Endothelial cell (in vitro differentiated cells): ENCODE measurements around the gene BLVRB. TPM values are rescaled to one million over a fixed set of nuclear protein-coding genes. Genes with fewer than 3 reads are reported as not detected.
"Not testable (repeated sequence)": the region's sequence is repeated elsewhere in the genome, so short reads cannot be mapped to it uniquely, and the experiment has no call there.

Experiments used
- DNase-seq: peaks from one replicate; pipeline ENCODE4 v3.0.0; 2021; ENCODE audit warnings: low spot score
- H3K27ac Mint-ChIP-seq: one replicate; pipeline ENCODE4 v1.8.0; 2021; ENCODE audit warnings: mixed read lengths, inconsistent platforms; ENCODE audit not compliant: unreplicated experiment
- H3K27me3 Mint-ChIP-seq: one replicate; pipeline ENCODE4 v1.8.0; 2021; ENCODE audit warnings: mild to moderate bottlenecking, moderate library complexity, mixed read lengths, inconsistent platforms; ENCODE audit not compliant: unreplicated experiment
- H3K36me3 Mint-ChIP-seq: one replicate; pipeline ENCODE4 v1.8.0; 2021; ENCODE audit warnings: mild to moderate bottlenecking, low read depth, mixed read lengths, inconsistent platforms; ENCODE audit not compliant: unreplicated experiment
- H3K4me1 Mint-ChIP-seq: one replicate; pipeline ENCODE4 v1.8.0; 2021; ENCODE audit warnings: mild to moderate bottlenecking, mixed read lengths, inconsistent platforms; ENCODE audit not compliant: unreplicated experiment
- H3K4me3 Mint-ChIP-seq: one replicate; pipeline ENCODE4 v1.8.0; 2021; ENCODE audit warnings: mild to moderate bottlenecking, mixed read lengths, inconsistent platforms; ENCODE audit not compliant: unreplicated experiment
- H3K9me3 Mint-ChIP-seq: one replicate; pipeline ENCODE4 v1.8.0; 2021; ENCODE audit warnings: mixed read lengths, inconsistent platforms; ENCODE audit not compliant: unreplicated experiment
- total RNA-seq: library from RNA; stranded (reverse); fragmentation: NEBNext Ultra II Directional; extraction: Animal tissue kit (Norgen Biotek cat#: 25700); gene quantifications from one replicate; pipeline ENCODE4 v1.2.1, GENCODE V29; 2021; ENCODE audit not compliant: unreplicated experiment
- TF ChIP-seq, protein P1 (sequence below): fragments of 200-600 bp; sonication (generic); IDR thresholded peaks from one replicate; pipeline ENCODE4 v1.5.0; 2021; ENCODE audit warnings: antibody characterized with exemption; ENCODE audit not compliant: unreplicated experiment

Gene BLVRB
- total RNA-seq, 1 donor from 2014 or later: 17.5 TPM

- DNase-seq: no peak
- H3K36me3 Mint-ChIP-seq: peaks cover 13% of the 10 kb centered on the region
- H3K4me1 Mint-ChIP-seq: no peaks in the 10 kb centered on the region
- peaks cover 8% of the 10 kb centered on the region for H3K27me3 Mint-ChIP-seq
- no peak overlapping the region for H3K4me3 Mint-ChIP-seq
- TF ChIP-seq, protein P1, sequence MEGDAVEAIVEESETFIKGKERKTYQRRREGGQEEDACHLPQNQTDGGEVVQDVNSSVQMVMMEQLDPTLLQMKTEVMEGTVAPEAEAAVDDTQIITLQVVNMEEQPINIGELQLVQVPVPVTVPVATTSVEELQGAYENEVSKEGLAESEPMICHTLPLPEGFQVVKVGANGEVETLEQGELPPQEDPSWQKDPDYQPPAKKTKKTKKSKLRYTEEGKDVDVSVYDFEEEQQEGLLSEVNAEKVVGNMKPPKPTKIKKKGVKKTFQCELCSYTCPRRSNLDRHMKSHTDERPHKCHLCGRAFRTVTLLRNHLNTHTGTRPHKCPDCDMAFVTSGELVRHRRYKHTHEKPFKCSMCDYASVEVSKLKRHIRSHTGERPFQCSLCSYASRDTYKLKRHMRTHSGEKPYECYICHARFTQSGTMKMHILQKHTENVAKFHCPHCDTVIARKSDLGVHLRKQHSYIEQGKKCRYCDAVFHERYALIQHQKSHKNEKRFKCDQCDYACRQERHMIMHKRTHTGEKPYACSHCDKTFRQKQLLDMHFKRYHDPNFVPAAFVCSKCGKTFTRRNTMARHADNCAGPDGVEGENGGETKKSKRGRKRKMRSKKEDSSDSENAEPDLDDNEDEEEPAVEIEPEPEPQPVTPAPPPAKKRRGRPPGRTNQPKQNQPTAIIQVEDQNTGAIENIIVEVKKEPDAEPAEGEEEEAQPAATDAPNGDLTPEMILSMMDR: no peak
- H3K9me3 Mint-ChIP-seq: no peaks in the 10 kb centered on the region
- H3K27ac Mint-ChIP-seq: no peak overlapping the region
These were observed 40.6 kb upstream of the BLVRB start for GRCh38 chr19:40506099-40506498.

DNA sequence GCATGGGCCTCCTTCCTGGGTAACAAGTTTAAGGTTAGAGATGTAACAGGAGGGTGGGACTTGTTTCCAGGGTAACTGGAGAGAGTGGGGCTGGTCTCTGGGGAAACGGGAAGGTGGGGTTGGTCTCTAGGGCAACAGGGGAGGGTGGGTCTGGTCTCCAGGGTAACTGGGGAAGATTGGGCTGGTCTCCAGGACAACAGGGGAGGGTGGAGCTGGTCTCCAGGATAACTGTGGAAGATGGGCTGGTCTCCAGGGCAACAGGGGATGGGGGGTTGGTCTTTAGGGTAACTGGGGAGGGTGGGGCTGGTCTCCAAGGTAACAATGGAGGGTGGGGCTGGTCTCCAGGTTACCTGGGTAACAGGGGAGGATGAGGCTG is 37.8 kb upstream of the BLVRB start:
- Mint-ChIP-seq H3K9me3 (no peaks in the 10 kb centered on the region), H3K36me3 (peaks cover 13% of the 10 kb centered on the region), H3K4me1 (no peaks in the 10 kb centered on the region), H3K4me3 (no peak overlapping the region), H3K27ac (no peak overlapping the region), H3K27me3 (peaks cover 8% of the 10 kb centered on the region)
- no peak for DNase-seq
- TF ChIP-seq, protein P1: no peak

- Mint-ChIP-seq H3K4me1 (no peaks in the 10 kb centered on the region), H3K27me3 (peaks cover 12% of the 10 kb centered on the region), H3K27ac (no peak overlapping the region), H3K36me3 (peaks cover 13% of the 10 kb centered on the region), H3K9me3 (no peaks in the 10 kb centered on the region), H3K4me3 (no peak overlapping the region)
- no peak for DNase-seq
- TF ChIP-seq, protein P1: no peak
These were observed 37.2 kb upstream of the BLVRB start for GRCh38 chr19:40502647-40503319.

- DNase-seq: no peak
- Mint-ChIP-seq H3K4me3 (no peak overlapping the region), H3K36me3 (peaks cover 13% of the 10 kb centered on the region), H3K4me1 (no peaks in the 10 kb centered on the region), H3K9me3 (no peaks in the 10 kb centered on the region), H3K27me3 (peaks cover 14% of the 10 kb centered on the region), H3K27ac (no peak overlapping the region)
- TF ChIP-seq, protein P1: no peak
These were observed 36.5 kb upstream of the BLVRB start for GRCh38 chr19:40502081-40502480.

DNA sequence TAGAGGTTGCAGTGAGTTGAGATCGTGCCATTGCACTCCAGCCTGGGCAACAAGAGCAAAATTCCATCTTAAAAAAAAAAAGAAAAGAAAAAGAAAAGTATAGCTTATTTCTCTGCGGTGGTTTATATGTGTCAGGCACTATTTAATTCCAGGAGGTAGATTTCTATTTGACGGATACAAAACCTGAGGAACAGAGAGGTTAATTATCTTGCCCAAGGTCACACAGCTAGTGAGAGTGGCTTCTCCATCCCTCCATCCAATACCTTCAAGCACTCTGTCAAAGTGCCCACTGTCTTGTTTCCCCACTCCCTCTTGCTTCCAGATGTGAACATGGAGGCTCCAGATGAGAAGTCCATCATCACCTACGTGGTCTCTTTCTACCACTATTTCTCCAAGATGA is 36.1 kb upstream of the BLVRB start:
- Mint-ChIP-seq H3K27me3 (peaks cover 14% of the 10 kb centered on the region), H3K27ac (no peak overlapping the region), H3K4me3 (no peak overlapping the region), H3K4me1 (no peaks in the 10 kb centered on the region), H3K9me3 (no peaks in the 10 kb centered on the region), H3K36me3 (peaks cover 13% of the 10 kb centered on the region)
- DNase-seq: no peak
- TF ChIP-seq, protein P1: no peak

DNA sequence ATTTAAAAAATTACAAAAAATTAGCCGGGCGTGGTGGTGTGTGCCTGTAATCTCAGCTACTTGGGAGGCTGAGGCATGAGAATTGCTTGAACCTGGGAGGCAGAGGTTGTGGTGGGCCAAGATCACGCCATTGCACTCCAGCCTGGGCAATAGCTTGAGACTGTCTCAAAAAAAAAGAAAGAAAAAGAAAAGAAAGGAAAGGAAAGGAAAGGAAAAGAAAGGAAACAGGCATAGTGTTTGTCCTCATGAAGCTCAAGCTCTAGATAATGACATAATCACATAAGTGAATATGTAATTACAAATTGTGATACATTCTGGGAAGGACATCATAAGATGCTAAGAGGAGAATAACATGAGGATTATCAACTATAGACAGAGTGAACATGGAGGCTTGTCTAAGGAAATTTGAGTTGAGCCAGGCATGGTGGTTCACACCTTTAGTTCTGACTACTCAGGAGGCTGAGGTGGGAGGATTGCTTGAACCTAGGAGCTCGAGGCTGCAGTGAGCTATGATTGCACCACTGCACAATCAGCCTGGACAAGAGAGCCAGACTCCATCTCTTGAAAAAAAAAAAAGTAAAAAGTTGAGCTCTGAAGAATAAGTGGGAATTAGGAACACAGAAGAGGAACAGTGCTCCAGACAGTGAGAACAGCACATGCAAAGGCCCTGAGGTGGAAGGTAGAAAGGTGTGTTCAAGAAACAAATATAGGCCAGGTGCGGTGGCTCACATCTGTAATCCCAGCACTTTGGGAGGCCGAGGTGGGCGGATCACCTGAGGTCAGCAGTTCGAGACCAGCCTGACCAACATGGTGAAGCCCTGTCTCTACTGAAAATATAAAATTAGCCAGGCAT is 35.4 kb upstream of the BLVRB start:
- H3K27me3 Mint-ChIP-seq: peaks cover 14% of the 10 kb centered on the region
- H3K4me1 Mint-ChIP-seq, DNase-seq, H3K9me3 Mint-ChIP-seq, H3K36me3 Mint-ChIP-seq, H3K4me3 Mint-ChIP-seq, H3K27ac Mint-ChIP-seq: not testable (repeated sequence)
